OCI-LY7 (cell line): Measurements from ENCODE around the gene RRAGD. TPM values are rescaled to one million over a fixed set of nuclear protein-coding genes. Genes with fewer than 3 reads are reported as not detected.
A peak's percentile ranks its signal among the peaks of the same experiment; 100 is the strongest.
"Not testable (repeated sequence)": the region's sequence is repeated elsewhere in the genome, so short reads cannot be mapped to it uniquely, and the experiment has no call there.

ENCODE experiments used
- BruUV-seq: library from RNA; stranded (reverse); fragments of 400-500 nt; replicated peaks from 2 replicates; lab custom pipeline; 2021; lab: Mats Ljungman, UMichigan
- CTCF ChIA-PET: fragments of 300-600 bp; sonication (Branson Sonifier 250); formaldehyde crosslinking; loops from one replicate; lab custom pipeline; 2022; ENCODE audit warnings: antibody characterized with exemption; ENCODE audit not compliant: unreplicated experiment; lab: Charles Lee
- POLR2A ChIA-PET: fragments of 300-600 bp; sonication (Branson Sonifier 250); formaldehyde crosslinking; loops from one replicate; lab custom pipeline; 2022; ENCODE audit warnings: antibody characterized with exemption; lab: Charles Lee
- DNase-seq: peaks from one replicate; pipeline ENCODE4 v3.0.0-alpha.2; 2015; ENCODE audit warnings: low spot score
- H2AFZ ChIP-seq: fragments of 200-600 bp; sonication (generic), shearing (Covaris generic); 2 replicates; pipeline ENCODE4 v1.6.1; 2014; ENCODE audit warnings: mild to moderate bottlenecking, antibody characterized with exemption, low read length, moderate library complexity
- H3K27ac ChIP-seq: fragments of 200-600 bp; sonication (generic); 2 replicates; pipeline ENCODE4 v1.5.1; 2014; ENCODE audit warnings: mixed run types, low read depth, mild to moderate bottlenecking, moderate library complexity, low read length, inconsistent platforms; ENCODE audit not compliant: poor library complexity, severe bottlenecking
- H3K36me3 ChIP-seq: fragments of 200-600 bp; sonication (generic); 2 replicates; pipeline ENCODE4 v1.6.1; 2014; ENCODE audit warnings: mild to moderate bottlenecking, antibody characterized with exemption, low read length, moderate library complexity, mixed read lengths; ENCODE audit not compliant: insufficient read depth
- H3K4me1 ChIP-seq: fragments of 200-600 bp; sonication (generic); 2 replicates; pipeline ENCODE4 v1.5.1; 2014; ENCODE audit warnings: mild to moderate bottlenecking, low read length; ENCODE audit not compliant: insufficient read depth, poor library complexity, severe bottlenecking
- H3K4me2 ChIP-seq: fragments of 200-600 bp; sonication (generic); 2 replicates; pipeline ENCODE4 v1.6.1; 2014; ENCODE audit warnings: mild to moderate bottlenecking, low read length
- H3K4me3 ChIP-seq: fragments of 200-600 bp; sonication (generic); 2 replicates; pipeline ENCODE4 v1.5.1; 2014; ENCODE audit warnings: mild to moderate bottlenecking, low read depth, low read length; ENCODE audit not compliant: poor library complexity, severe bottlenecking
- H3K79me2 ChIP-seq: fragments of 200-600 bp; sonication (generic); 2 replicates; pipeline ENCODE4 v1.6.1; 2016; ENCODE audit warnings: low read depth, mild to moderate bottlenecking, low read length, moderate library complexity, mixed read lengths; ENCODE audit not compliant: insufficient read depth
- H3K9me2 ChIP-seq: fragments of 200-600 bp; sonication (generic); 2 replicates; pipeline ENCODE4 v1.6.1; 2016; ENCODE audit warnings: mild to moderate bottlenecking, low read length, mixed read lengths; ENCODE audit not compliant: insufficient read depth
- H3K9me3 ChIP-seq: fragments of 200-600 bp; sonication (generic); 2 replicates; pipeline ENCODE4 v1.6.1; 2014; ENCODE audit warnings: mild to moderate bottlenecking, mixed run types, low read length, mixed read lengths
- H4K20me1 ChIP-seq: fragments of 200-600 bp; sonication (generic); 2 replicates; pipeline ENCODE4 v1.6.1; 2014; ENCODE audit warnings: mild to moderate bottlenecking, antibody characterized with exemption, low read length, moderate library complexity, mixed read lengths; ENCODE audit not compliant: insufficient read depth
- EZH2phosphoT487 ChIP-seq: fragments of 200-600 bp; sonication (generic); IDR thresholded peaks from 2 replicates; pipeline ENCODE4 v1.6.1; 2018; ENCODE audit warnings: low read depth, borderline replicate concordance, mild to moderate bottlenecking, mixed run types, antibody characterized with exemption, low read length, moderate library complexity, mixed read lengths
- intact Hi-C: fragments of 100-400 bp; cut with micrococcal nuclease; formaldehyde crosslinking; loops from one replicate; pipeline ENCODE4 v1.10.0; 2022; ENCODE audit not compliant: unreplicated experiment
- total RNA-seq, 2 experiments: library from RNA; depleted of rRNA in 1 of 2; stranded (reverse); fragments of >200 nt in 1 of 2; shearing (Covaris generic) in 1 of 2; gene quantifications; 2 replicates each; pipeline ENCODE4 v1.2.3, GENCODE V29; 2014 to 2022
- TF ChIP-seq, protein P1 (sequence below): fragments of 200-600 bp; sonication (generic); conservative IDR thresholded peaks from 2 replicates; pipeline ENCODE4 v1.5.1; 2014; ENCODE audit warnings: mild to moderate bottlenecking, antibody characterized with exemption, low read length, moderate library complexity, mixed read lengths

RRAGD gene
- total RNA-seq, 2 experiments from 2014 or later: 6.2 to 17.6 TPM

GRCh38 chr6:89400050-89400449 is 12.0 kb downstream of the RRAGD start:
- H3K36me3 ChIP-seq: peaks cover 4% of the 10 kb centered on the region; the same call in 1 of the 2 replicates
- H3K27ac ChIP-seq: no peak overlapping the region
- H3K79me2 ChIP-seq: 0 out of 2 replicates have a peak, but pooled peaks cover 7% of the 10 kb centered on the region
- no peak overlapping the region for H3K4me3 ChIP-seq
- no TSS peak for BruUV-seq
- H3K4me2 ChIP-seq: no peak overlapping the region
- no peaks in the 10 kb centered on the region for H3K9me3 ChIP-seq
- H3K9me2 ChIP-seq: no peaks in the 10 kb centered on the region
- H3K4me1 ChIP-seq: peaks cover 35% of the 10 kb centered on the region
- ChIA-PET POLR2A (interaction anchor here (1.2 to 4.7 kb wide), 3 partner anchors 11 to 21 kb away, joined by 6 to 26 read pairs (median 15); no protein-coding TSS in a partner anchor), CTCF (interaction anchor here (0.5 kb wide), 1 partner anchor 24 kb away, joined by 4 read pairs; no protein-coding TSS in a partner anchor)
- H2AFZ ChIP-seq: no peak overlapping the region
- H4K20me1 ChIP-seq: no peaks in the 10 kb centered on the region
- TF ChIP-seq, protein P1, sequence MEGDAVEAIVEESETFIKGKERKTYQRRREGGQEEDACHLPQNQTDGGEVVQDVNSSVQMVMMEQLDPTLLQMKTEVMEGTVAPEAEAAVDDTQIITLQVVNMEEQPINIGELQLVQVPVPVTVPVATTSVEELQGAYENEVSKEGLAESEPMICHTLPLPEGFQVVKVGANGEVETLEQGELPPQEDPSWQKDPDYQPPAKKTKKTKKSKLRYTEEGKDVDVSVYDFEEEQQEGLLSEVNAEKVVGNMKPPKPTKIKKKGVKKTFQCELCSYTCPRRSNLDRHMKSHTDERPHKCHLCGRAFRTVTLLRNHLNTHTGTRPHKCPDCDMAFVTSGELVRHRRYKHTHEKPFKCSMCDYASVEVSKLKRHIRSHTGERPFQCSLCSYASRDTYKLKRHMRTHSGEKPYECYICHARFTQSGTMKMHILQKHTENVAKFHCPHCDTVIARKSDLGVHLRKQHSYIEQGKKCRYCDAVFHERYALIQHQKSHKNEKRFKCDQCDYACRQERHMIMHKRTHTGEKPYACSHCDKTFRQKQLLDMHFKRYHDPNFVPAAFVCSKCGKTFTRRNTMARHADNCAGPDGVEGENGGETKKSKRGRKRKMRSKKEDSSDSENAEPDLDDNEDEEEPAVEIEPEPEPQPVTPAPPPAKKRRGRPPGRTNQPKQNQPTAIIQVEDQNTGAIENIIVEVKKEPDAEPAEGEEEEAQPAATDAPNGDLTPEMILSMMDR: no peak
- TF ChIP-seq EZH2phosphoT487: no peak
- no peak for DNase-seq
- intact Hi-C loops: no loop called here

DNA sequence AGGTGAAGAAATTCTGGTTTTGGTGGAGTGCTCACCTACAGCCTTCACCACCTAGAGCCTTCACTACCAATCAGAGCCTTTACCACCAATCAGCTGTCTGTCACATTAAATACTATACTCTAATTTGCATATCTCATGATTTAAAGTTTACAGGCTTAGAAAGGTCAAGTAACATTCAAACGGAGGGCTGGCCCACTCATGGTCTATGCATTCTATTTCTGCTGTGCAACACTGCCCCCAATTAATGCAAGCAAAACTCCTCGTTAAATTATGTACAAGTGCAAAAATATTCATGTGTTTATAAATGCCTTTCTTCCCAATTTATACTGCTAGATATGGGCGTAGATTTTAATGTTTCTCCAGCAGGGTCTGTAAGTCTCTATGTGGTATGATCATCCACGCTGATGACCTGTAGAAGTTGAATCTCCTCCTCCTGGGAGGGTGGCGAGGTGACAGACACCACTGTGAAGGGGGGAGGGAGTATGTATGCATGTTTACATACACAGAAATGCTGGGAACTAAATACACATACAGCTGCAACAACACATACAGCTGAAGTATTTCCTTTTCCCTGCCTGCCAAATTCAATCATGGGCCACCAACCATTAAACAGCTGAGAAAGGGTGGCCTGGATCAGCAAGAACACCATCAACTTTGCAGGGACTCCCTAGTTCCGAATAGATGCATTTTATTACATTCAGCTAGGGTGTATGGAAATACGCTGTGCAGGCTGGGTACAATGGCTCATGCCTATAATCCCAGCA is 13.1 kb downstream of the RRAGD start:
- H4K20me1 ChIP-seq: no peaks in the 10 kb centered on the region
- CTCF ChIA-PET: no interaction called here
- BruUV-seq: no TSS peak
- POLR2A ChIA-PET: interaction anchor here (0.6 to 4.7 kb wide), 4 partner anchors 10 to 561 kb away, joined by 3 to 26 read pairs (median 9); no protein-coding TSS in a partner anchor
- H3K27ac ChIP-seq: no peak overlapping the region
- no peak for DNase-seq
- intact Hi-C loops: no loop called here
- H3K4me2 ChIP-seq: no peak overlapping the region
- no peaks in the 10 kb centered on the region for H3K9me2 ChIP-seq
- TF ChIP-seq, protein P1: peak; percentile 37; the same call in 1 of the 2 replicates
- no peak for TF ChIP-seq EZH2phosphoT487
- no peaks in the 10 kb centered on the region for H3K9me3 ChIP-seq
- H3K4me3 ChIP-seq: no peak overlapping the region
- H3K36me3 ChIP-seq: peaks cover 4% of the 10 kb centered on the region; the same call in 1 of the 2 replicates
- peaks cover 4% of the 10 kb centered on the region; the same call in 1 of the 2 replicates for H3K79me2 ChIP-seq
- no peak overlapping the region for H2AFZ ChIP-seq
- peaks cover 39% of the 10 kb centered on the region for H3K4me1 ChIP-seq

DNA sequence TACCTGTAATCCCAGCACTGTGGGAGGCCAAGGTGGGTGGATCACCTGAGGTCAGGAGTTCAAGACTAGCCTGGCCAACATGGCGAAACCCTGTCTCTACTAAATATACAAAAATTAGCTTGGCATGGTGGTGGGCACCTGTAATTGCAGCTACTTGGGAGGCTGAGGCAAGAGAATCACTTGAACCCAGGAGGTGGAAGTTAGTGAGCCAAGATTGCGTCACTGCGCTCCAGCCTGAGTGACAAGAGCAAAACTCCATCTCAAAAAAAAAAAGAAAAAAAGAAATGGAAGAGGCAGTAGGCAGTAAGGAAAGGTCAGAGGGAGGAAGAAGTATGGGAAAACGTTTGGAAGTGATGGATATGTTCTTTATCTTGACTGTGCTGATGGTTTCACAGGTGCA is 14.2 kb downstream of the RRAGD start:
- H3K9me2 ChIP-seq, H3K4me3 ChIP-seq, H3K36me3 ChIP-seq, H3K27ac ChIP-seq, intact Hi-C loops, CTCF ChIA-PET, H3K9me3 ChIP-seq, DNase-seq, H3K4me2 ChIP-seq, H4K20me1 ChIP-seq, BruUV-seq, H3K79me2 ChIP-seq, H2AFZ ChIP-seq: not testable (repeated sequence)
- H3K4me1 ChIP-seq: peaks cover 49% of the 10 kb centered on the region
- POLR2A ChIA-PET: interaction anchor here (0.6 to 1.2 kb wide), 3 partner anchors 26 to 43 kb away, joined by 3 read pairs; no protein-coding TSS in a partner anchor
